Activated CD8-positive, alpha-beta memory T cell treated with anti-CD3 and anti-CD28 coated beads, Interleukin-2, amount 50 U/mL, for 1 hour (primary cell): Measurements from ENCODE around the gene ZNF286A.
"Not testable (repeated sequence)": the region's sequence is repeated elsewhere in the genome, so short reads cannot be mapped to it uniquely, and the experiment has no call there.

Experiments used
- DNase-seq: peaks from one replicate; pipeline ENCODE4 v3.0.0-alpha.2; 2020; ENCODE audit errors: extremely low read depth

Gene ZNF286A

DNA sequence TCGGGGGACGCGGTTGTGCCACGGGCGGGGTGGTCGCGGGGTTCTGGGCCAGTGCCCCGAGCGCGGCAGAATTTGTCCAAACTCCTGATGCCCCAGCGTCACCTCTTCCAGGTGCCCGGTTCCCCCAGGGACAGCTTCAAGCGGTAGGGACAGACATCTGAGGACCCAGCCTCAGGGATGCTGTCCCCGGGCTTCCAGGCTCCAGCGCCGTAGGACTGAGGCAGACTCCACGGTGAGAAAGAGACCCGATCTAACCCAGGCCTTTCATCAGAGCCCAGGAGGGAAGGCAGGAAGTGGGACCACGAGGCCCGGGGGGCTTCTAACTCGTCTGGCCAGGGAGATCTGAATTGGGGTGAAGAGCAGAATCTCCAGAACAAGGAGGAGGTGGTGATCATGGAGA lies 385 bp downstream of the ZNF286A start:
- not testable (repeated sequence) for DNase-seq

DNA sequence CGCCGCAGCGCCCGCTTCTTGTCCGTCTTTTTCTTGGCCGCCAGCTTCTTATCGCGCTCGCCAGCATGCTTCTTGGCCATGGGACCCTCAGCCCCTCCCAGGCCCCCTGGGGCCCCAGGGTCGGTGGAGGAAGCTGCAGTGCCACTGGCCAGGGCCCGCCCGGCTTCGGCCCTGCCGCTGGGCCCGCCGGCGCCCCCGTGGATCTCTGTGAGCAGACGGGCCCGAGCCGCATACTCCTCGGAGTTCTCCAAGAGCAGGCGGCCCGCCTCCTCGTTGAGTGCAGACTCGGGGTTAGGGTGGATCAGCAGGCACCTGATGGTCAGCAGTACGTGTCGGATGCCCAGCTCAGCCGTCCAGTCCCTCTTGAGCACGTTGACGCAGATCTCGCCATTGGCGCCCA lies 4.7 kb downstream of the ZNF286A start:
- DNase-seq: not testable (repeated sequence)

DNA sequence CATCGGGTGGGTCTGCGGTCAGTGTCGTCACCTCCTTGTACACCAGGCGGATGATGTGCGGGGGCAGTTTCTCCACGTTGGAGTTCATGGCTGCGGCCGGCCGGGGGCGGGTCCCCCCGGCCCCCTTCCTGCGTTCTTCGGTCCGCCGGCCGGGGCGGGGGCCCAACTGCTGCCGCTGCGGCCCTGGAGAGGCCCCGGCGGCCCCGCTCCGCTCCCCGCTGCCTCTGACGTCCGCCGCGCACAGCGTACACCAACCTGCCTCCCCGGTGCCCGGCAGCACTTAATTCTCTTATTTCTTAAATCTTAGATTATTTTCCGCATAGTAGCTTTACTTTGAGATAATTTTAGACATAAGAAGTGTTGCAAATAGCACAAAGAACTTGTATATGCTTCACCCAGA lies 5.3 kb downstream of the ZNF286A start:
- not testable (repeated sequence) for DNase-seq

DNA sequence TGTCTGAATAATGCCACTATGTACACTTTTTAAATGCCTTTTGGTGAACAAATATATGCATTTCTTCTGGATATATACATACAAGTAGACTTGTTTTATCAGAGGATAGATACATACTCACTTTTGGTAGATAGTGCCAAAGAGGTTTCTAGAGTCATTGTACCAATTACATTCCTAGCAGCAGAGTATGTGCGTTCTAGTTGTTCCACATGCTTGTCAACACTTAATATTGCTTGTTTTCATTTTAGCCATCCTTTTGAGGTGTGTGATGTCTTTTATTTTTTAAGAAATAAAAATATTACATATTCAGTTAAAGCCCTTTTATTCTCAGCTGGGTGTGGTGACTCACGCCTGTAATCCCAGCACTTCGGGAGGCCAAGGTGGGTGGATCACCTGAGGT lies 9.3 kb downstream of the ZNF286A start:
- not testable (repeated sequence) for DNase-seq

DNA sequence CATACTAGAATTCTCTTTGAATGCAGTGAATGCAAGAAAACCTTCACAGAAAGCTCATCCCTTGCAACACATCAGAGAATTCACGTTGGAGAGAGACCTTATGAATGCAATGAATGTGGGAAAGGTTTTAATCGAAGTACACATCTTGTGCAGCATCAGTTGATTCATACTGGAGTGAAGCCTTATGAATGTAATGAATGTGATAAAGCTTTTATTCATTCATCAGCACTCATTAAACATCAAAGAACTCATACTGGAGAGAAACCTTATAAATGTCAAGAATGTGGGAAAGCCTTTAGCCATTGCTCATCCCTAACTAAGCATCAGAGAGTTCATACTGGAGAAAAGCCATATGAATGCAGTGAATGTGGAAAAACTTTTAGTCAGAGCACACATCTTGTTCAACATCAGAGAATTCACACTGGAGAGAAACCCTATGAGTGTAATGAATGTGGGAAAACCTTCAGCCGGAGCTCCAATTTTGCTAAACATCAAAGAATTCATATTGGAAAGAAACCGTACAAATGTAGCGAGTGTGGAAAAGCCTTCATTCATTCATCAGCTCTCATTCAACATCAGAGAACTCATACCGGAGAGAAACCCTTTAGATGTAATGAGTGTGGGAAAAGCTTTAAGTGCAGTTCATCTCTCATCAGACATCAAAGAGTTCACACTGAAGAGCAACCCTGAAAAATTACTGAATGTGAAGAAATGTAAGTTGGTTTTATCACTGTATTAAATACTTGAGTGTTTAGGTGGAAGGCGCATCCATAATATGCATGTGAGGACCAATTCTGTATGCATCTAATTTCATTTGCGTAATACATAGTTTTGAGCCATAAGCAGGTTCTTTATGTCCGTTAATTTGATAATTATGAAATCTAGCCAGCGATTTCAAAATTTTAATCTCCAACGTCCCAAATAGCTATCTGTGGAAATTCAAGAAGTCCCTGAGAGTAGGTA lies 17.3 kb downstream of the ZNF286A start:
- DNase-seq: not testable (repeated sequence)

DNA sequence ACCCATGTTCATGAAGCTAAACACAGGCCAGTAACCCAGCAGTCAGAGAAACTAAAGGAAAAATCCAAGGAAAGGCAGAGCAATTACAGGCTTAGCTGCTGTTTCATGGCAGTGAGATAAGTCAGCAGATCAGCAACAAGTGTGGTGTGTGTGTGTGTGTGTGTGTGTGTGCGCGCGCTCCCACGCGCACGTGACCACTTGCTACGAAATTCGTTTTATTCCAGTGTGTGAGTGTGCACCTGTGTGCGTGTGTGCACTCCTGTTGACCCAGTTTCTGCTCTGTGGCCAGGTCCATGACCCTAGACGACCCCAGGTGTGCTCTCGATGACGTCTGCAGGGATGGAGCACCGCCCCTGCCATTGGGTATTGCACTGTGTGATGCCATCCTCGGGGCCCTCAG lies 31.0 kb downstream of the ZNF286A start:
- not testable (repeated sequence) for DNase-seq

DNA sequence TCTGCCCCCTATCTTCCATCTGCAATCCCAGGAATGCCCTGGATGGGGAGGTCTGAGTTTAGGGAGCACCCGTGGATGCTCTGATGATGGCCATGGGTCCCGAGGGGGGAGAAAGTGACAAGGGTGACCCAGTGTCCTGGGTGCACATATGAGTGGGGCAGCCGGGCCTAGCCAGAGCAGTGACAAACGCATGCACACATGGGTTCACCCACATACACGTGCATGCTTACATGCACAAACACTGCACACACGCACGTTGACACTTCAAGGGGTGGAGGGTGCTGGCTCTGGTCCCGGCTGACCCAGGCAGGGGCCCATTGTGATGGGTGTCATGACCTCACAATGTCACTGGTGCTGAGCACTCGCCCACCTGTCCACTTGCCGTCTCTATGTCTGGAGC lies 32.3 kb downstream of the ZNF286A start, which contains the start of gene TBC1D26:
Gene TBC1D26 (plus strand): TSS at position 384 of the 400 bp plus-strand sequence. CDS start 3,066 bp downstream, outside the sequence.
- not testable (repeated sequence) for DNase-seq

GRCh38 chr17:15733174-15733789 lies 33.7 kb downstream of the ZNF286A start:
- not testable (repeated sequence) for DNase-seq

DNA sequence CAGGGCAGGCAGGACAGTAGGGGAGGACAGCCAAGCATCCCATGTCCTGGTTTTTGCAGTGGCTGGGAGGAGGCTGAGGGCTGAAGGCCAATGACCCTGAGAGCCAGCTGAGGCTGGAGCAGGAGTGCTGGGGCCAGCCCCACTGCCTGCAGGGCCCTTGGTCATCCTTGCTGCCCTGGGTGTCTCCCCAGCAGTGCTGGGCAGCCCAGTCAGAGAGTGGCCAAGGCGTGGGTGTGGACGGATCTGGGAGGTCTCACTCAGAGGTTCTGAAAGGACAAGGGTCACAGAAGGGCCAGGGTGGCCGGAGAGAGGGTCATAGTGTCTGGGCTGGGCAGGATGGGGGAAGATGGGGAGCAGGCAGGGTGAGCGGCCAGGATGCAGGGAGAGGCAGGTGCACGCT lies 37.0 kb downstream of the ZNF286A start:
- not testable (repeated sequence) for DNase-seq

DNA sequence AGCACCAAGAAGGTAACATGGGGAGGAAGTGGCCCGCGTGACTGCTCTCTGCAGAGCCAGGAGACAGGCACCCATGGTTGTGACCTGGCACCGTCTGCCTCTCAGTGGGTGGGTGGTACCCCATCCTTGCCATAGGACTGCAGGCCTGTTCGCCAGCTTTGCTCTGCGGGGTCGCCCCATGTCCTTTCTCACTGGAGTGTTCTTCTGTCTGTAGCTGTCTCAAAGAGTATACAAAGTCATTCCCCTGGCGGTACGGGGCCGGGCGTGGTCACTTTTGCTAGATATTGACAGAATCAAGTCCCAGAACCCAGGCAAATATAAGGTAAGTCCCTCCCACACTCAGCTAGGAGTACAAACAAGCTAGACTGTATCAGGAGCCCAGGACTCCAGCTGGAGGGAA lies 38.5 kb downstream of the ZNF286A start:
- DNase-seq: no peak

GRCh38 chr17:15739259-15739658 lies 39.7 kb downstream of the ZNF286A start:
- DNase-seq: not testable (repeated sequence)

DNA sequence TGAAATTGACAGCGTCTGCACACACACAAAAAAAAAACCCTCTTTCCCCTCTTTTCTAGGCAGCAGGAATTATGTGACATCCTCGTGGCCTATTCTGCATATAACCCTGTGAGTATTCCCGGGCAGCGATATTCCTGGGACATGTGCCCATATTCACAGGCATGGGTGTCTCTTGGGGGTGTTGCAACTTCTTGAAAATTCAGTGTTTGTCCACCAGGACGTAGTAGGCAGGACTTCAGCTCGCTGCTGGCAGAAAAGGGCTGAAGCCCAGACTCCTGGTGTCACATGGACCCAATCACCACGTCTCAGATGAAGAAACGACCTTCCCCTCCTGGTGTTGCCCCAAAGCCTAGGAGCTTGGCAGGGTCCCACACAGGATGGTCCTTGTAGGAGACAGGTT lies 40.5 kb downstream of the ZNF286A start:
- DNase-seq: not testable (repeated sequence)

DNA sequence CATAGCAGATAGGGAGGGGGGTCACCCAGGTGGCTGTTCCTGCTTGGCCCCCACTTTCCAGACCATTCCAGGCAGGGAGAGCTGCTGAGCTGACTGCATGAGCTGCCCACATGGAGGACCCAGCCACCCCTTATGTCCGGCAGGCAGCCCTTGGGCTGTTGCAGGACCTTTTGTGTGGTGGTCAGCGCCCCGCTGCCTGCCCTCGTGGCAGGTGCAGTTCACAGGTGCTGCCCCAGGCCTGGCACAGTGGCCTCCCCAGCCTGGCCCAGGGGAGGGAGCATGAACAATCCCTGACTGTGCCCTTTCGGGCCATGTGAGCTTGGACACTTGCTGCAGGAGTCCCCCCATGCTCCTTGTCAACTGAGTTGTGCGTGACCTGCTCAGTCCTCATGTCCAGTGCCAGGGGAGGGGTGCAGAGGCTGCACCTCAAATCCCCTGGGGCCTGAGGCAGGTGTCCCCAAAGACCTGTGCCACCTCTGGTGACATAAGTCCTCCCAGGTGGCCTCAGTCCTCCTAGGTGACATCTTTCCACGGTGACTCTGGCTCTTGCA lies 41.1 kb downstream of the ZNF286A start:
- DNase-seq: no peak

- DNase-seq: no peak
These were observed 42.1 kb downstream of the ZNF286A start for GRCh38 chr17:15741624-15742023.

- no peak for DNase-seq
These were observed 42.7 kb downstream of the ZNF286A start for GRCh38 chr17:15742051-15742795.

GRCh38 chr17:15742921-15743320 lies 43.4 kb downstream of the ZNF286A start:
- DNase-seq: no peak

GRCh38 chr17:15744074-15744676 lies 44.6 kb downstream of the ZNF286A start:
- DNase-seq: no peak

DNA sequence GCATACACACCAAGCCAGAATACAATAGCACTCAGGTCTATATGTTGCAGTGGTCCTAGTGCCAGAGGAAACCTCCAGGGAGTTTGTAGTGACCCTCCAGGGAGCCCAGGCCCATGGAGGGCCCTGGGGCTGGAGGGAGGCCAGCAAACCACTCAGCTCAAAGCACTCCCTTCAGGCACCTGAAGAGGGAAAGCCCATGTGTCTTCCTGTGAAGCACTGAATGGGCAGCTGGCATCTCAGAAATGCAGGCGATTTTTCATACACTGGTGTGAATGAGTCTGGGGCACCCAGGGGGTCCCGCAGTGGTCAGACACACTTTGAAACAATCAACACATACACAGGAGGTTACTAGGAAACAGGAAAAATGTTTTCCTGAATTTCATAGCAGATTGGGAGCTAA lies 45.3 kb downstream of the ZNF286A start:
- DNase-seq: no peak

DNA sequence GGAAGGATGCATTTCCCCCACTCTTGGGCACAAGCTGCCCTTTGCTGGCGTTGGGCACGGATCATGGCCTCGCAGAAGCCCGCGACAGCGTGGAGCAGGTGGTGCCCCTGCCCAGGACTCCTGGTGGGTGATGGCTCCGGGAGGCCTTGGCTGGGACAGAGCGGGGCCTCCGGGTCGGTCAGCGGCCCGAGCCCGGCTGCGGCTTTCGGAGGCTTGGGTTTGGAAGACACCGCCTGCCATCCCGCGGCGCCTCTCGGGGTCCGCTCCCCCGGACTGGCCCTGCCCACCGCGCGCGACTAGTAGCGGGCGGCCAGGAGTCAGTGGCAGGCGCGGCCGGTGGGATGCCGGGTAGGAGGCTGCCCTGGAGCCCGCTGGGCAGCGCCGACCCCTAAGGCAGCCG lies 49.9 kb downstream of the ZNF286A start:
- DNase-seq: not testable (repeated sequence)

DNA sequence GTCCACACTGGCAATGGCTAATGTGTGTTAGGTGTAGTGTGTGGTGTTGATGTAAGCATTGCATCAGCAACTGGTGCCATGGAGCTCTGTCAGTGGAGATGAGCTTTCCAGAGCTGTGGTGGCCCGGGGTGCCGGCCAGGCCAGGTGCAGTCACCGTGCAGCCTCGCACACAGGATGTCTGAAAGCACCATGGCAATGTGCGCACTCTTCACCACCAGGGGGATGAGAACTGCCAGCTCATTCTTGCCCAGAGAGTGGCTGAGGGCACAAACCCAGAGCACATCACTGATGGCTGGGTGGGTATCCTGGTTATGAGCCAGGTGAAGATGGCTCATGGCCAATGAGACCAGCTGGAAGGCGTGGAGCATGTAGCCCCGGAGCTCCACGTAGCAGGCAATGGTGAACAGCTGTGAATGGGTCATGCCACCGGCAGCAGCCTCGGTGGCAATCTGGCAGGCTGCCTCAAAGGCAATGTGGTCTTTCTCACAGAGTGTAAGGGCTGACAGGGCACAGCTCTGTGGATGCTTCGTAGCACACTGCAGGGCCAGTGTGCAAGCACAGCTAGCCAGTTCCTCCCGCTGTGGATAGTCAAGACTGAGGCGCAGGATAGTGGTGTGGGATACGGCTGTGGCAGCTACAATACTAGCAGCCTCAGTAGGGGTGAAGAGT lies 69.4 kb downstream of the ZNF286A start:
- DNase-seq: not testable (repeated sequence)
